Liver (tissue), 3 donors: ENCODE data around the gene LRRC15.

Experiments
- SP1 ChIP-seq: IDR thresholded peaks from 2 replicates; pipeline ENCODE4 v1.6.1; 2018; ENCODE audit warnings: antibody characterized with exemption, mild to moderate bottlenecking
- TAF1 ChIP-seq: conservative IDR thresholded peaks from 2 replicates; pipeline ENCODE4 v1.6.1; 2016; ENCODE audit warnings: antibody characterized with exemption, mild to moderate bottlenecking
- TF ChIP-seq, protein P1 (sequence below): fragments of 150-350 bp; IDR thresholded peaks from 2 replicates; pipeline ENCODE4 v1.5.1; 2017; ENCODE audit warnings: improper control_type of control experiment, low read depth, low read length; ENCODE audit not compliant: missing input control
- TF ChIP-seq, protein P2 (sequence below): IDR thresholded peaks from 2 replicates; pipeline ENCODE4 v1.6.1; 2016; ENCODE audit warnings: antibody characterized with exemption
- donor health status: healthy.
- donor health status: healthy.

DNA sequence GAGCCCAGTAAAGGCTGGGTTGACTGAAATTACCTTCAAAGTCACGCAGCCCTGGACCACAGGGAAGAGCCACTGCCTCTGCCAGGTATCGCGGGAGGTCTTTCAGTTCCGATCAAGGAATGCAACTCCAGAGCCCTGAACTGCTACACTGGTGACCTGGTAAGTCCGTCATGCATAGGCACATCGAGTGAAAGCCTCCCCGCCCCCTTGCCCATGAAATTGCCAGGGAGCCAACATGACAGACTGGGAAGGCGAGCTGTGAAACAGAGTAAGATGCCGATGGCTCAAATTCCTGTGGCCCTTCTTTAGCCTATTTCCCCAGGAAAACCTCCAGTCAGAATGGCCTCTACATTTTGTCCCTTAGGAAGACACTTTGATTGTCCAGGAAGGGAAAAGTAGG, 31.8 kb upstream of the LRRC15 start:
- TF ChIP-seq, protein P1, sequence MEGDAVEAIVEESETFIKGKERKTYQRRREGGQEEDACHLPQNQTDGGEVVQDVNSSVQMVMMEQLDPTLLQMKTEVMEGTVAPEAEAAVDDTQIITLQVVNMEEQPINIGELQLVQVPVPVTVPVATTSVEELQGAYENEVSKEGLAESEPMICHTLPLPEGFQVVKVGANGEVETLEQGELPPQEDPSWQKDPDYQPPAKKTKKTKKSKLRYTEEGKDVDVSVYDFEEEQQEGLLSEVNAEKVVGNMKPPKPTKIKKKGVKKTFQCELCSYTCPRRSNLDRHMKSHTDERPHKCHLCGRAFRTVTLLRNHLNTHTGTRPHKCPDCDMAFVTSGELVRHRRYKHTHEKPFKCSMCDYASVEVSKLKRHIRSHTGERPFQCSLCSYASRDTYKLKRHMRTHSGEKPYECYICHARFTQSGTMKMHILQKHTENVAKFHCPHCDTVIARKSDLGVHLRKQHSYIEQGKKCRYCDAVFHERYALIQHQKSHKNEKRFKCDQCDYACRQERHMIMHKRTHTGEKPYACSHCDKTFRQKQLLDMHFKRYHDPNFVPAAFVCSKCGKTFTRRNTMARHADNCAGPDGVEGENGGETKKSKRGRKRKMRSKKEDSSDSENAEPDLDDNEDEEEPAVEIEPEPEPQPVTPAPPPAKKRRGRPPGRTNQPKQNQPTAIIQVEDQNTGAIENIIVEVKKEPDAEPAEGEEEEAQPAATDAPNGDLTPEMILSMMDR, result no peak
- TF ChIP-seq, protein P2, sequence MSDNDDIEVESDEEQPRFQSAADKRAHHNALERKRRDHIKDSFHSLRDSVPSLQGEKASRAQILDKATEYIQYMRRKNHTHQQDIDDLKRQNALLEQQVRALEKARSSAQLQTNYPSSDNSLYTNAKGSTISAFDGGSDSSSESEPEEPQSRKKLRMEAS, result no peak
- TF ChIP-seq TAF1 (no peak), SP1 (no peak)
